ENCODE measurements around the gene GSTM3.

DNA sequence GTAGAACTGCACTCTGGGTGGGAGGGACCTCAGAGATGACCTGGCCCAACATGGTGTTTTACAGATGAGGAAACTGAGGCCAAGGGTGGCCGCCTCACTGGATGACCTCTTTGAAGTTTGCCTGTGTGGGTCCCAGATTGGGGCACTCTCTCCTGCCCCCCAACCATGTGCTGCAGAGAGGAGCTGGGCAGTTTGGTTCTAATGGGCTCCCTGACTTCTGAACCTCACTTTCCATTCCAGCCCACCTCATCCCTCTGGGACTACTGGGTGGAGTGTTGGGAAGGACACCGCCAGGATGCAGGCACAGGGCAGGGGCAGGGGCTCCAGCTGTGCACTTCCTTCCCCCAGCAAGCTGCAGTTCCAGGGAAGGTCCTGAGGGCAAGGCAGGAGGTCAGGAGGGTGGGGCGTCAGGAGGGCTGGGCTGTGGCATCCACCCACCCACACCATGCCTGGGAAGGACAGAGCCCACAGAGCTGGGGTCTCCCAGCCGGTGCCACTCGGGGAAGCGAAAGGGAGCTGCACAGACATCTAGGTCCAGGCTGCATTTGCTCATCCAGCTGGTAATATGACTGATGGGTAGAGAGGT is 33.2 kb upstream of the GSTM3 start:
- TF ChIP-seq, protein P1, sequence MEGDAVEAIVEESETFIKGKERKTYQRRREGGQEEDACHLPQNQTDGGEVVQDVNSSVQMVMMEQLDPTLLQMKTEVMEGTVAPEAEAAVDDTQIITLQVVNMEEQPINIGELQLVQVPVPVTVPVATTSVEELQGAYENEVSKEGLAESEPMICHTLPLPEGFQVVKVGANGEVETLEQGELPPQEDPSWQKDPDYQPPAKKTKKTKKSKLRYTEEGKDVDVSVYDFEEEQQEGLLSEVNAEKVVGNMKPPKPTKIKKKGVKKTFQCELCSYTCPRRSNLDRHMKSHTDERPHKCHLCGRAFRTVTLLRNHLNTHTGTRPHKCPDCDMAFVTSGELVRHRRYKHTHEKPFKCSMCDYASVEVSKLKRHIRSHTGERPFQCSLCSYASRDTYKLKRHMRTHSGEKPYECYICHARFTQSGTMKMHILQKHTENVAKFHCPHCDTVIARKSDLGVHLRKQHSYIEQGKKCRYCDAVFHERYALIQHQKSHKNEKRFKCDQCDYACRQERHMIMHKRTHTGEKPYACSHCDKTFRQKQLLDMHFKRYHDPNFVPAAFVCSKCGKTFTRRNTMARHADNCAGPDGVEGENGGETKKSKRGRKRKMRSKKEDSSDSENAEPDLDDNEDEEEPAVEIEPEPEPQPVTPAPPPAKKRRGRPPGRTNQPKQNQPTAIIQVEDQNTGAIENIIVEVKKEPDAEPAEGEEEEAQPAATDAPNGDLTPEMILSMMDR (IDR thresholded peaks at IDR 0.05), result no peak
- TF ChIP-seq POLR2A (IDR thresholded peaks at IDR 0.05), result no peak

Data from lower leg skin (tissue), 3 donors.